NCI-H2196 (cell line): Measurements from ENCODE around the gene TAF4.
A peak's percentile ranks its signal among the peaks of the same experiment; 100 is the strongest.

Experiments used
- DNase-seq: peaks from one replicate; lab custom pipeline; 2025; ENCODE audit not compliant: unreplicated experiment; lab: John Stamatoyannopoulos, UW

The TAF4 gene

DNA sequence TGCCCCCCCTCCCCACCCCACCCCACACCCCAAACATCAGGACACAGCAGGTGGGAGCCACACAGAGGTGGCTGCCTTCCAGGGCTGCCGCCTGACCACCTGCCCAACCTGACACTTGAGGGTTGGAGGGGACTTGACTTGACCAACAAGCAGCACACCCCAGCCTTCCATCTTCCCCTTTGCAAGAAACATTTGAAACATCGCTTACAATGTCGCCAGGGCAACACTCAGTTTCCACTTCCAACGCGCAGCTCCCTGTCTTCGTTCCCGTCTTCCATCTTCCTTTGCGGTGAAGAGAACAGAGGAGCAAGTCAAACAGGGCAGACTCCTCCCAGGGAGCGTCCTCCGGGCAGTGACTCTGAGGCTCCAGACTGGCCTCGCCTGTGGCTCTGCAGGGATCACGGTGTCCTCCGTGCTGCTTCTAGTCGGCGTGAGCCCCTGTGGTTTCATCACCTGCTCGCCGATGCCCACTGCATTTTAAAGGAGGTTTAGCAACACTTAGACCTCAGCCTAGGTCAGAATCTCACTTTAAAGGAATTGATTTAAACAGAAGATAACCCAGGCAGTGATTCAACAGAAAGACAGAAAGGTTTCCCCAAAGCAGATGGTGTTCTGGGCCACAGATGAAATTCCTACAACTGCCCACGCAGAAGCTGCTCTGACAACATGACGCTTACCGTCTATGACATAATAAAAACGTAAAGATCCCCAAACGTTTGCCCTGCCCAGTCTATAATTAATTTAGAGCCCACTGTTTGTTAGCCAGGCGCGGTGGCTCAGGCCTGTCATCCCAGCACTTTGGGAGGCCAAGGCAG lies 130.8 kb downstream of the TAF4 start:
- DNase-seq: no peak

DNA sequence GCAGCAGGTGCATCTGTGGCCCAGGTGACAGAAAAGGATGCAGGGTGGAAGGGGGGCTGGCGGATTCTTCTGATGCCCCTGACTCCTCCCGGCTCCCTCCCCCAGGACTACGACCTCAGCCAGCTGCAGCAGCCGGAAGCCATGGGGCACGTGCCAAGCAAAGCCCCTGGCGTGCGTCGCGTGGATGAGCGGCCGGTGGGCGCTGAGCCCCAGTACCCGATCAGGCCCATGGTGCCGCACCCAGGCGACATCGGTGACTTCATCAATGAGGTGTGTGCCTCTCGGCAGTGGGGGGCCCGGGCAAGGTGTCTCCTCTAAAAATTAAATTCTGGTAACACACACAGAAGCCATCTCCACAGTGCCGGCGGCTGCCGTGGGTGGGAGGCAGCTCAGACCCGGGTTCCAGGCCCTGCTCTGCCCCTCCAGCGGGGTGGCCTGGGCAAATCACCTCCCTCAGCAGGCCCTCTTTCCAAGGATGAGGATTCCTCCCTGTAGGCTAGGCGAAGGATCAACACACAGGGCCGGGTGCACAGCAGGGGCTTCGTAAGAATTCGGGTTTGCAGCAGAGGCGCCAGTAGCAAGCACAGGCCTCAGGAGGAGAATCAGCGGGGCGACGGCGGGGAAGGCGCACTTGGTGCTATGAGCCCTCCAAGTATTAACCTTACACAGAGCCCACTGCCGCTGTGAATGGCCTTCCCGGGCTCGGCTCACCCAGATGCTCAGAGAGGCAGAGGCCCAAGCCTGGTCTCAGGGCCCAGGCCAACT lies 131.5 kb downstream of the TAF4 start:
- no peak for DNase-seq

DNA sequence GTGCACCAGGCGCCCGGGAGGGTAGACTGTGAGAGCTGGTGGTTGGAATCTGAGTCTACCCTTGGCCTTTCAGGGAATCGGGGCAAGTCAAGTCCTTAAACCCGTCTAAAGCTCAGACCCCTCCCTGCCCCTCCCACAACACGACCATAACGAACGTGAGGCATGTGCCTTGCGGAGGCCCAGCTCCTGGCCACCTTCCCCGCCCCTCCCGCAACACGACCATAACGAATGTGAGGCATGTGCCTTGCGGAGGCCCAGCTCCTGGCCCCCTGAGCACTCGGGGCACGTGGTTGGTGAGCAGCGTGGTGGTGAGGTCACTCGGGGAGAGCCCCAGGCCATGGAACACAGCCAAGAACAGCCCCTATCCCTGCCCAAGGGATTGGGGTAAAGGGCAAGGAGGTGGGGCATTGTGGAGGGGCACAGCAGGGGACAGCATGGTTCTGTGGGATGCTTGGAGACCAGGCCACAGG lies 132.2 kb downstream of the TAF4 start:
- DNase-seq: no peak

DNA sequence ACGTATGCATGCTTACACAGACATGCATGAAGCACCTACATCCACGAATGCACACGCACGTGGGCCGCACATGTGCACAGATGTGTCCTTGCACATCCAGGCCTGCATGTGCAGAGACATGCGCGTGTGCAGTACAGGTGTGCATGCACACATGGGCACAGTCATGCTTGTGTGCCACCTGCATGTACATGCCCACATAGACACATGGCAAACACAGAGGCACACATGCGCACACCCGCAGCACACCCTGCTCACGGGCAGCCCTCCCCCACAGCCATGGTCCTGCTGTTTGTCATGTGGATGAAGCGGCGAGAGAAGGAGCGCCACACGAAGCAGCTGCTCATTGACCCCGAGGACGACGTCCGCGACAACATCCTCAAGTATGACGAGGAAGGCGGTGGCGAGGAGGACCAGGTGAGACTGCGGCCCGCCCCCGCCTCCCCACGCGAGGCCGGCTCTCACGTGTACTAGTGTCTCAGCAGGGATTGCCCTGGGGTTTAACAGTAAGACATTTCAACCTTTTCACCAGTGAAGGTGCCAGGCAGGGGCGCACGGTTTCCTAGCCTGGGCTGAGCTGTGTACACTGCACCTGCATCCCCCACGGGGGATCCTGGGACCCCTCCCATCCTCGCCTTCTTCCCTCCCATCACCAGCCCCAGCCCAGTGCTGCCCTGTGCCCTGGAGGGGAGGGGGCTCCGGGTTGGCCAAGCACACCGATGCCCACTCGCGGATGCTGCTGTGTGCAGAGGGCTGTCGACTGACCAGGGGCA lies 132.8 kb downstream of the TAF4 start:
- no peak for DNase-seq

DNA sequence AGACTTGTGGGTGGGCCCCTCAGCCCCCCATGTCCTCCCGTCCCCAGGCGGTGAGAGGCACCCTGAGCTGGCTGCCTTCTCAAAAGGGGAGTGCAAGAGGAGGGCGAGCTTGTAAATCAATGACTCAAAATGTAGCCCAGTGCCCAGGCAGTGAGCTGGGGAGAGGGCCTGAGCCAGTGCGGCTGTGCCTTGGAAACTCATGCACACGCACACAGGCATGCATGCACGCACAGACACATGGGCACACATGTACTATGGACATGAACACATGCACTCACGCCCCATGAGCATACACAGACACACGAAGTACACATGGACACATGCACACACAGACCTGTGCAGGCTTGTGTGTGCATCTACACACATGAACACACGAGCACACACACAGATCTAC lies 133.5 kb downstream of the TAF4 start:
- no peak for DNase-seq

DNA sequence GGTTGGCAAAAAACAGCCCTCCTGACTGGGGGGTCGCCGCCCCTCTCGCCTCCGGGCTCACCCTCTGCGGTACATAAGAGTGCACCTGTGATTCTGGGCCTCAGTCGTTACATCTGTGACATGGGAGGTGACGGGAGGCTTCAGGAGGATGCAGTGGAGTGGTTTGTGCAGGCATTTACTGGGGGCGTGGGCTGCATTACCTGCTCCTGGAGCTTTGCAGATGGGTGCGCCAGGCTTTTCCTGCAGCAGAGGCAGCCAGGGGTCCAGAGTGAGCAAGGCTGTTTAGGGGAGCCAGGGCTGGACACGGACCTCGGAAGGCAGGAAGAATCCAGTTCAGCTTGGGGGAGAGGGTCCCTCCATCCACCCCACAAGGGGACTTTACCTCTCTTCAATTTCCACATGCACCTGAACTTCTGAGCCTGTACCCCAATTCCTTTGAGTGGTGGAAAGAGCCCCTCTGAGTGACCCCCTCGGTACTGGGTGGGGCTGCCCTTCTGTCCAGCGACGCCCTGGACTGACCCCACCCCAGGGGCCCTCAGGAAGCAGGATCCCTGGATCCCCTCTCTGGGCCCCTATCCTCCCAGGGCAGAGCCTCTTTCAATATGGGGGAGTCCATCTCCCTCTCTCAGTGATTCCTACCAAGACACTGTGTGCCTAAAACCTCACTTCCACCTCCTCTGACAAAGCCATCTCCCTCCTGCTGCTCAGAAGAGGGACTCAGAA lies 134.0 kb downstream of the TAF4 start:
- DNase-seq: no peak

DNA sequence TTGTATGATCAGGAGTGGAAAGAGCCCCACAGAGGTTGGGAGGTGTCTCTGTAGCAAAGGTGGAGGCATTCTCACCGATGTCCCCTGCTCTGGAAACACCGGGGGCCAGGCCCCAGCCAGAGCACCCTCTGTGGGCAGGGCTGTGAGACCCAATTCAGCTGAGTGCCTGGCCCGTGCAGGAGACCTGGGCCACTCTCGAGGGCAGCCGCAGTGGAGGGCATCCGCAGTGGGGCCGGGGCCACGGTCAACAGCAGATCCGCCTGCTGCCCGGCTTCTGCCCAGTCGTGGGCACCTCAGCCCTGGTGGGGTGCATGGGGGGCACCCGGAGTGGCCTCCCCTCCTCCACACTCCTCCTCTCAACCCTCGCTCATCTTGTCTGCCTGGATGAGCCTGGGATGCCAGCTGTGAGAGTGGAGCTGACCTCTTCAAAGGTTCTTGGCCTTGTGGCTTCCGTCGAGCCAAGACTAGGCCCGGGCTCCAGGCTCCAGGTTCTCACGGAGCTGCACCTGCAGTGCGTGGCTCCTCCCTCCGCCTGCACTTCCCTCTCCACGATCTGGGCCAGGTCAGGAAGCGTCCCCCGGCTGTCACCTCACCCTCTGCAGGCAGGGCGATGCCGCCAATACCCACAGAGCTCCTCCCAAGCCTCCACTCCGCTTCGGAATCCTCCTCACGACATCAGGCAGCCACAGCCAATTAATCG lies 134.8 kb downstream of the TAF4 start:
- no peak for DNase-seq

DNA sequence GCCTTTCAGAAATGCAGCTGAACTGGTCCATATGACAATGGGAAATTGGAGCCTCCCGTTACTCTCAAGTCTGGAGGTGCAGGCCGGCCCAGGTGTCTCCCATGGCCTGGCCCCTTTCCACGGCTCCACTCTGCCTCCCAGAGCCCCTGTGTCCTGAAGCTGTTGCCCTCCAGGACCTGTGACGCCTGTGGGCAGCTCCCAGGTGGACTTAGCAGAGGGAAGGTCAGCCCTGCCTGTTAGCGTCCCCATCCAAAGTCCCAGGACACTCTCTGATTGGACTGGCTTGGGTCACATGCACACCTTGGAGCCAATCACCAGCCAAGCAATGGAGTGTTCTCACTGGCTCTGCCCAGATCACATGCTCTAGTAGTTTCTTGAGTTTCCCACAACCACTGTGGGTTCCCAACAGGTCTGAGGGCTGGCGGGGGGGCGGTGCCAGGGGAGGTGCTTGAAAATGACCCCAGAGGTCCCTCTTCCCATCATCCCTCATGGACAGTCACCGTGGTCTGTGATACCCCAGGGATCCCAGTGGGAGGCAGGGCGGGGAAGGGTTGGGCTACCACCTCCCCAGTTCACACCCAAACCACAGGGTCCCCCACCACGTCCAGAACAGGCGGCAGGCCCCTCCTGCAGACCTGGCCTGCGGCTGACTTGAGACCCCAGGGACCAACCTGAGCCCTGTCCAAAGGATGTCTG lies 135.6 kb downstream of the TAF4 start:
- no peak for DNase-seq

DNA sequence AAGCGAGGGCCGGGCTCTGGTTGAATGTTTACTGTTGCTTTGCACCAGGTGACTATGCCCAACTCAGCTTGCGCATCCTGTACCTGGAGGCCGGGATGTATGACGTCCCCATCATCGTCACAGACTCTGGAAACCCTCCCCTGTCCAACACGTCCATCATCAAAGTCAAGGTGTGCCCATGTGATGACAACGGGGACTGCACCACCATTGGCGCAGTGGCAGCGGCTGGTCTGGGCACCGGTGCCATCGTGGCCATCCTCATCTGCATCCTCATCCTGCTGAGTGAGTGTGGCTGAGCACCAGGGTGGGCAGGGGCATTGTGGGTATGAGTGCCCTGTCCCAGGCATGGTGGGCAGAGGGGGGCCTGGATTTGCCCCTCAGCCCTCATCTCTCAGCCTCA lies 136.1 kb downstream of the TAF4 start:
- DNase-seq: no peak

DNA sequence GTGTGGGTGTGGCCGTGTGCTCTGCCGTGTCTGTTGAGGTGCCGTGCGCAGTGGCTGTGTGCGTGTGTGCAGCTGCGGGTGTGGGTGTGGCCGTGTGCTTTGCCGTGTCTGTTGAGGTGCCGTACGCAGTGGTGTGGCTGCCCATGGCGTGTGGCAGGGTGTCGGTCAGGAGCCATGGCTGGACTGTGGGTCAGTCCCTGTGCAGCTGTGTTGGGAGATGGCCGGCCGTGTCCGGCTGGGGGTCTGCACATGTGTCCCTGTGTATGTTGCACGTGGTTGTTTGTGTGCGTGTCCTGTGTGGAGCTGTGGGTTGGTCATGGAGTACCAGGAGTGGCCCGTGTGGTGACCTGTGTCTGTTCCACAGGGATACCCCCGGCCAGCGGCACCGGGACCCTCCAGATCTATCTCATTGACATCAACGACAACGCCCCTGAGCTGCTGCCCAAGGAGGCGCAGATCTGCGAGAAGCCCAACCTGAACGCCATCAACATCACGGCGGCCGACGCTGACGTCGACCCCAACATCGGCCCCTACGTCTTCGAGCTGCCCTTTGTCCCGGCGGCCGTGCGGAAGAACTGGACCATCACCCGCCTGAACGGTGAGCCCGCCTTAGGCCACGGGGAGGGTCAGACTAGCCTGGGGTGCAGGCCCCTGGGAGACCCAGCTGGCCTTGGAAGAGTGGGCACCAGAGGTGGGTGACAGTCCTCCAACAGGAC lies 137.7 kb downstream of the TAF4 start:
- DNase-seq: no peak

DNA sequence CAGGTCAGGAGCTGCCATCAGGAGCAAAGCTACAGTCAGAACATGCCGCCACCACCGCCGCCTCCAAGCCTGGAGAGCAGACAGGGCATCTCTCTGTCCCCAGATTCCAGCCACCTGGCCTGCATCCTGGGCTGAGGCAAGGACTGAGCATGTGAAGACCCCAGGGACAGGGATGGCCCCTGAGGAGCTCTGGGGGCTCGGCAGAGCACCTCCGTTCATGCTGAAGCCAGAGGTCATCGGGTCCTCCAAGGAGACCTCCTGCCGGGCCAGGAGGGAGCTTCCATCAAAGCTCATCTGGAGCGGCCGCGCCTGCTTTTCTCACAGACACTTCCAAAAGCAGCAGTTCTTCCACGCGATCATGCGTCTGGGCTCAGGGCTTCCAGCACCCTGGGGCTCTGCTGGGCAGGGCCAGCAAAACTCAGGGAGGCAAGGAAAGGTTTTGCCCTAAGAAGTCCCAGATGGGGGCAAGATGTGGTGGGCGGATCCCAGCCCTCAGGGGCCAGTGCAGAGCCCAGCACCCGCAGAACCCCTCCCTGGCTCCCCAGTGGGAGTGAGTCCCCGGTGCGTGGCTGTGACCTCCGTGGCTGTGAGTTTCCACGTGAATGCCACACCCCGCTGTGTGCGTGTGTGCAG lies 138.4 kb downstream of the TAF4 start:
- no peak for DNase-seq

DNA sequence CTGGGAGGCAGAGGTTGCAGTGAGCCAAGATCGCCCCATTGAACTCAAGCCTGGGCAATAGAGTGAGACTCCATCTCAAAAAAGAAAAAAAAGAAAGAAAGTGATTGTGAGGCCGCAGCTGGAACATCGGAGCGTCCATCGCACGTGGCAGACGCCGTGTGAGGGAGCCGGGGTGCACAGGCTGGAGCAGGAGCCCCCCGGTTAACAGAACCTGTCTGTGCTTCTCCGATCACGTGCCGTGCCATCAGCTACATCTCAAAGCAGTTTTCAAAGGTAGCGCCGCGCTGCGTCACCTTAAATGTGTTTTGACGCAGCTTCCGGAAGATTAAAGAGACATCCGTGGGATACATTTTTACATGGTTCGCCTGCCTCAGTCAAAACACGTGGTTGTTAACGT lies 138.9 kb downstream of the TAF4 start:
- no peak for DNase-seq

DNA sequence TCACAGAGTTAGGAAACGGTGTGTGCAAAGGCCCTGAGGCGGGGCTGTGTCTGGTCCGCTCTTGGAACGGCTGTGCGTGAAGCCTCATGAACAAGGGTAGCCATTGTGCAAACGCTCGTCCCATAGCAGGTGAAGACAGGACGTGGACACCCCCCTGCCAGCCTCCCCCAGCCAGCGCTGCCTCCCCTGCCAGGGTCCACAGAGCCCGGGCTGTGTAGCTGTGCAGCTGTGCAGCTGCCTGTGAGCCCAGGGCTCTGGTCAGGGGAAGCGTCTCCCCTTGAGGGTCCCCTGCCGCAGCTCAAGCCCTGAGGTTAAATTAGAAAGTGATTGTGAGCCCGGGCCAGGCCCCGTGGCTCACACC lies 139.4 kb downstream of the TAF4 start:
- DNase-seq: no peak

DNA sequence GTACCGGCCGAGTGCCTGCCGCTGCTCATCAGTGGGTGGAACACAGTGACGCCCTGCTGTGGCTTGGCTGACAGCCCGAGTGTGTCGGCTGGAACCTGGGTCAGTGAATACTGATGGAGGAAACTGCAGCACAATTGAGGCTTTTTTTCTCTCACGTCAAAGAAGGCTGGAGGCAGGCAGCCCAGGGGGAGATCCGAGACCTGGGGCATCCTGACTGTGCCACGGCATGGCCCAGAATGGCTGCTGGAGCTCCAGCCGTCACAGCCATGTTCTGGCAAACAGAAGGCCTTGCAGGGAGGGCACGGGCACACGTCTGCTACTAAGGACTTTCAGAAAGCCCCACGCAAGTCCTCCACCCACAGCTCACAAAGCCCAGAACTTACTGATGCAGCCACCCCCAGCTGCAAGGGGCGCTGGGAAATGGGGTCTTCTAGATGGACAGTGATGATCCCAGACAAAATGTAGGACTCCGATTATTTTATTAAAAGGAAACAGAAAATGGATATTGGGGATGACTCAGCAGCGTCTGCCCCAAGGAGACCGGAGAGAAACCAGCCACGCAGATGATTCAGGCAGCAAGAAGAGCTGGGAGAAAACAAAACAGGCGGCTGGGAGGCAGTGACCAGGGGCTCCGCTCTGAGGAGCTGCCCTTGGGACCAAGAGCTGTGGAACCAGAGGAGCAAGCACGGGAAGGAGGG lies 140.0 kb downstream of the TAF4 start:
- DNase-seq: peak; percentile 65

DNA sequence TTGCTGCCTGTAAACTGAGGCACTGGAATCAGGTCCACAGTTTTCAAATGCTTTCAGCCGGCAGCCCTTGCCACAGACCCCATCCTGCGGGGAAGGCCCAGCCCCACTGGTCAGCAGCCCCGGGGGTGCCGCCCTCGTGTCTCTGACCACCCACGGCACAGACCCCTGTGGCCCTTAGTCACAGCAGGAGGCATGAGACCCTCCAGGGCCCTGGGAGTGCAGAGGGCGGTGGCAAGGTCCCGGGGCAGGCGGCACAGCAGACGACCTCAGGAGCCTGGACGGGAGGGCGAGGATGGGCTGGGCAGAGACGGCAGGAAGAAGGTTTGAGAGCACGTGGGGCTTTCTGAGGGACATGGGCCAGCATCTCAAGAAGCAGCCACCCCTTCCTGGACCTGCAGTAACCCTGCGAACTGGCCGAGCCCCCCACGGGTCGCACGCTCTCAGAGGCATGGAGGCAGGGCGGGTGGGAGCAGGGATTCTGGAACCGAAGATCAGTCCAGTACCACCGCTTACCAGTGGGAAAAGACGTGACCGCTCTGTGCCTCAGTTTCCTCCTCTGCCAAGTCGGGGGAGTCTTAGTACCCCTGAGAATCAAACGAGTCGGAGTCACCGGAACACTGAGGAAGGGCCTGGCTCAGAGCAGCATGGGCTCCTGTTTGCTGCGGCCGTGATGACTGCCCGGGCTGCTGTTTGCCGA lies 140.7 kb downstream of the TAF4 start:
- no peak for DNase-seq
